HG03175 (cell line): ENCODE measurements around the gene SULF2.

Experiments used
- ATAC-seq: cut with Tn5 transposase; IDR thresholded peaks from one replicate; pipeline ENCODE4 v1.9.1; 2021; ENCODE audit warnings: mild to moderate bottlenecking, moderate library complexity; ENCODE audit not compliant: unreplicated experiment

The SULF2 gene

GRCh38 chr20:47672886-47673670 is 112.2 kb downstream of the SULF2 start:
- no peak for ATAC-seq

- ATAC-seq: no peak
These were observed 113.1 kb downstream of the SULF2 start for GRCh38 chr20:47672166-47672565.

- no peak for ATAC-seq
These were observed 114.4 kb downstream of the SULF2 start for GRCh38 chr20:47670913-47671312.

- no peak for ATAC-seq
These were observed 115.1 kb downstream of the SULF2 start for GRCh38 chr20:47669927-47670890.

- ATAC-seq: no peak
These were observed 115.8 kb downstream of the SULF2 start for GRCh38 chr20:47669489-47669888.

- no peak for ATAC-seq
These were observed 116.2 kb downstream of the SULF2 start for GRCh38 chr20:47669152-47669425.

- ATAC-seq: no peak
These were observed 116.7 kb downstream of the SULF2 start for GRCh38 chr20:47668313-47669151.

- ATAC-seq: no peak
These were observed 117.6 kb downstream of the SULF2 start for GRCh38 chr20:47667531-47668312.

GRCh38 chr20:47667086-47667485 is 118.2 kb downstream of the SULF2 start:
- ATAC-seq: no peak

- no peak for ATAC-seq
These were observed 119.0 kb downstream of the SULF2 start for GRCh38 chr20:47666304-47666703.

- no peak for ATAC-seq
These were observed 119.9 kb downstream of the SULF2 start for GRCh38 chr20:47665221-47665991.

GRCh38 chr20:47664744-47665143 is 120.5 kb downstream of the SULF2 start:
- ATAC-seq: no peak

GRCh38 chr20:47664068-47664437 is 121.2 kb downstream of the SULF2 start:
- no peak for ATAC-seq

GRCh38 chr20:47663354-47664067 is 121.8 kb downstream of the SULF2 start:
- ATAC-seq: no peak

GRCh38 chr20:47662483-47663353 is 122.6 kb downstream of the SULF2 start:
- no peak for ATAC-seq

GRCh38 chr20:47661714-47662113 is 123.6 kb downstream of the SULF2 start:
- no peak for ATAC-seq

- ATAC-seq: no peak
These were observed 124.1 kb downstream of the SULF2 start for GRCh38 chr20:47660983-47661700.

- ATAC-seq: no peak
These were observed 124.7 kb downstream of the SULF2 start for GRCh38 chr20:47660602-47660905.
